GM12878 (cell line): ENCODE data around the gene ARL5C. TPM values are rescaled to one million over a fixed set of nuclear protein-coding genes. Genes with fewer than 3 reads are reported as not detected.

Experiments used
- ATAC-seq: fragments of 200-7000 bp; cut with Tn5 transposase; 3 replicates; pipeline ENCODE4 v1.9.1; 2020; ENCODE audit warnings: mild to moderate bottlenecking, moderate library complexity
- BruUV-seq: library from RNA; stranded (reverse); fragments of 400-500 nt; replicated peaks from 2 replicates; lab custom pipeline; 2021; lab: Mats Ljungman, UMichigan
- CTCF ChIA-PET: fragments of 300-600 bp; sonication (Branson Sonifier 250); formaldehyde crosslinking; extraction: SDS; loops from one replicate; lab custom pipeline; 2021; ENCODE audit warnings: inconsistent platforms; lab: Yijun Ruan, JAX
- POLR2A ChIA-PET: fragments of 350-600 bp; formaldehyde crosslinking; extraction: SDS; loops from one replicate; lab custom pipeline; 2021; ENCODE audit warnings: inconsistent platforms; lab: Charles Lee
- RAD21 ChIA-PET: fragments of 300-600 bp; sonication (Branson Sonifier 250); formaldehyde crosslinking; loops from one replicate; lab custom pipeline; 2023; ENCODE audit warnings: antibody characterized with exemption; ENCODE audit not compliant: unreplicated experiment; lab: Charles Lee
- SMC1A ChIA-PET: fragments of 300-600 bp; sonication (Branson Sonifier 250); formaldehyde crosslinking; loops from one replicate; lab custom pipeline; 2023; ENCODE audit not compliant: unreplicated experiment, uncharacterized antibody; lab: Charles Lee
- DNase-seq: peaks from one replicate; pipeline ENCODE4 v3.0.0-alpha.2; 2011; ENCODE audit warnings: low read depth, low spot score
- FAIRE-seq: peaks from 3 replicates; lab custom pipeline; 2011; peaks lifted over from hg19 to GRCh38; lab: Jason Lieb, UNC
- H2AFZ ChIP-seq: 2 replicates; pipeline ENCODE4 v1.6.0; 2011; ENCODE audit warnings: low read depth, low read length, control low read depth; ENCODE audit not compliant: control insufficient read depth
- H3K27ac ChIP-seq: 2 replicates; pipeline ENCODE4 v1.5.1; 2011; ENCODE audit warnings: control low read depth; ENCODE audit not compliant: control insufficient read depth, insufficient read depth
- H3K27me3 ChIP-seq, 2 experiments: replicated peaks in 1 of 2; 2 replicates each; pipeline versions ENCODE4 v1.6.0 to v1.6.1; 2011; ENCODE audit warnings: low read length in 1 of 2; ENCODE audit not compliant: control insufficient read depth in 2 of 2, insufficient read depth in 2 of 2
- H3K36me3 ChIP-seq, 2 experiments: 2 replicates each; pipeline ENCODE4 v1.5.1; 2011; ENCODE audit warnings: low read length in 1 of 2; ENCODE audit not compliant: control insufficient read depth in 2 of 2, insufficient read depth in 2 of 2
- H3K4me1 ChIP-seq: 2 replicates; pipeline ENCODE4 v1.6.1; 2011; ENCODE audit warnings: mild to moderate bottlenecking, low read length, moderate library complexity, mixed read lengths; ENCODE audit not compliant: control insufficient read depth, insufficient read depth
- H3K4me2 ChIP-seq: 2 replicates; pipeline ENCODE4 v1.6.0; 2011; ENCODE audit warnings: control low read depth; ENCODE audit not compliant: control insufficient read depth, insufficient read depth
- H3K4me3 ChIP-seq: fragments of 200-600 bp; sonication (generic); 2 replicates; pipeline ENCODE4 v1.5.1; 2016
- H3K79me2 ChIP-seq: 2 replicates; pipeline ENCODE4 v1.6.0; 2011; ENCODE audit warnings: low read length; ENCODE audit not compliant: control insufficient read depth, insufficient read depth
- H3K9ac ChIP-seq: 2 replicates; pipeline ENCODE4 v1.8.0; 2011; ENCODE audit warnings: low read length, control low read depth, mixed read lengths; ENCODE audit not compliant: control insufficient read depth, insufficient read depth
- H3K9me3 ChIP-seq: replicated peaks from 3 replicates; pipeline ENCODE4 v1.5.1; 2011; ENCODE audit warnings: mild to moderate bottlenecking, low read length; ENCODE audit not compliant: control insufficient read depth, insufficient read depth
- H4K20me1 ChIP-seq: 2 replicates; pipeline ENCODE4 v1.6.0; 2011; ENCODE audit not compliant: control insufficient read depth, insufficient read depth
- ATF7 ChIP-seq: fragments of 450-650 bp; IDR thresholded peaks from 2 replicates; pipeline ENCODE4 v1.6.1; 2016; ENCODE audit warnings: low read depth, mild to moderate bottlenecking
- CREB1 ChIP-seq: IDR thresholded peaks from 2 replicates; pipeline ENCODE4 v1.6.1; 2012; ENCODE audit warnings: low read depth, mild to moderate bottlenecking, inconsistent platforms
- PAX8 ChIP-seq: fragments of 450-650 bp; IDR thresholded peaks from 2 replicates; pipeline ENCODE4 v1.6.1; 2017; ENCODE audit warnings: mild to moderate bottlenecking, moderate library complexity
- PRDM15 ChIP-seq: fragments of 450-650 bp; formaldehyde crosslinking; IDR thresholded peaks from 2 replicates; pipeline ENCODE4 v1.4.0; 2020; ENCODE audit warnings: mild to moderate bottlenecking, moderate library complexity
- SUZ12 ChIP-seq: fragments of 200-600 bp; sonication (generic); IDR thresholded peaks from one replicate; pipeline ENCODE4 v1.6.1; 2018; ENCODE audit warnings: antibody characterized with exemption, mild to moderate bottlenecking; ENCODE audit not compliant: unreplicated experiment
- USF2 ChIP-seq: IDR thresholded peaks from 2 replicates; pipeline ENCODE4 v1.6.1; 2011; ENCODE audit warnings: low read depth, low read length, improper control_type of control experiment, borderline replicate concordance
- YBX1 ChIP-seq: fragments of 450-650 bp; IDR thresholded peaks from 2 replicates; pipeline ENCODE4 v1.6.1; 2016; ENCODE audit warnings: antibody characterized with exemption
- ZBTB33 ChIP-seq: fragments of 450-650 bp; IDR thresholded peaks from 2 replicates; pipeline ENCODE4 v1.6.1; 2017; ENCODE audit warnings: mild to moderate bottlenecking
- WGBS: methylation state at CpG from one replicate; pipeline ENCODE4 v1.1.6; 2016; ENCODE audit warnings: low lambda C conversion rate; ENCODE audit not compliant: insufficient replicate concordance, insufficient coverage; ENCODE audit errors: missing lambda C conversion rate; 5-methylcytosine and 5-hydroxymethylcytosine counted together
- in situ Hi-C: fragments of 300-500 bp; cut with MboI; formaldehyde crosslinking; loops from 9 replicates; pipeline ENCODE4 v1.14.3; 2018; ENCODE audit warnings: mixed read lengths
- intact Hi-C: fragments of 100-400 bp; cut with micrococcal nuclease; formaldehyde crosslinking; loops from one replicate; pipeline ENCODE4 v1.14.2; 2022; ENCODE audit not compliant: unreplicated experiment
- polyA plus RNA-seq, 11 experiments: library from polyadenylated mRNA; depleted of rRNA in 4 of 11; unstranded in 6 of 11; stranded (reverse) in 5 of 11; fragments of >200 nt; fragmentation: Nextera tagmentation in 4 of 11; fragmentation: Illumina TruSeq in 1 of 11; extraction: Ambion mirVana in 4 of 11; extraction: Trizol in 1 of 11; gene quantifications; 1 replicate in 1 of 11; 2 replicates in 10 of 11; pipeline versions ENCODE4 v1.2.1 to v1.2.3, GENCODE V29; 2011 to 2016; ENCODE audit warnings: inconsistent platforms in 2 of 11, missing spikeins in 2 of 11, low read depth in 1 of 11
- total RNA-seq, 4 experiments: library from RNA; depleted of rRNA in 3 of 4; stranded (reverse); fragments of >200 nt in 3 of 4; fragmentation: Illumina TruSeq in 1 of 4; extraction: Trizol in 1 of 4; gene quantifications; 2 replicates each; pipeline versions ENCODE4 v1.2.1 to v1.2.3, GENCODE V29; 2013 to 2021

Gene ARL5C
- total and polyA plus RNA-seq, 10 of the 15 experiments (the other 5 are each of a cell fraction or from before 2014, with no cell fraction given) = not detected

- Histone ChIP-seq H3K79me2 (no peaks in the 10 kb centered on the region), H3K4me1 (no peaks in the 10 kb centered on the region), H2AFZ (no peak overlapping the region), H3K9ac (no peak overlapping the region)
- TF ChIP-seq USF2 = no peak
- no peak for TF ChIP-seq ATF7
- no peak for TF ChIP-seq CREB1
- no peak for TF ChIP-seq SUZ12
- TF ChIP-seq PRDM15 (CRISPR knock-in tag) = no peak
- TF ChIP-seq ZBTB33 = no peak
- no peak for TF ChIP-seq PAX8
- no peak for TF ChIP-seq YBX1
- TF ChIP-seq, all 136 proteins: peak for 0
- in situ Hi-C loops (no loop called here), intact Hi-C loops (no loop called here)
- H3K4me2 ChIP-seq = no peak overlapping the region
- ATAC-seq (no peak), FAIRE-seq (no peak), DNase-seq (no peak)
- CTCF ChIA-PET = no interaction called here
- peaks cover 0 to 1% of the 10 kb centered on the region in 2 experiments; a peak in 3 of 4 replicates for H3K27me3 ChIP-seq
- POLR2A ChIA-PET = no interaction called here
- SMC1A ChIA-PET = no interaction called here
- 41% methylated on average over 8 of the region's 8 CpGs for WGBS
- H3K36me3 ChIP-seq = no peaks in the 10 kb centered on the region
- no peaks in the 10 kb centered on the region for H3K9me3 ChIP-seq
- no peak overlapping the region for H3K4me3 ChIP-seq
- H4K20me1 ChIP-seq = no peaks in the 10 kb centered on the region
- RAD21 ChIA-PET = no interaction called here
- BruUV-seq = no TSS peak
- H3K27ac ChIP-seq = no peak overlapping the region
Measured at GRCh38 chr17:39107973-39108372, 58.0 kb downstream of the ARL5C start.
